BLaER1 treated with 17β-estradiol and CSF1 and Interleukin-3, amounts not matched to agents 10 nM and 100 nM (cell line): ENCODE data around the gene LYPD4.
"Not testable (repeated sequence)": the region's sequence is repeated elsewhere in the genome, so short reads cannot be mapped to it uniquely, and the experiment has no call there.

ENCODE experiments used
- H3K27ac ChIP-seq, 11 experiments: shearing (Covaris generic); formaldehyde crosslinking; 2 replicates each; pipeline ENCODE4 v1.8.1; 2022
- H3K27me3 ChIP-seq, 11 experiments: shearing (Covaris generic); formaldehyde crosslinking; 2 replicates each; pipeline ENCODE4 v1.8.1; 2022
- H3K36me3 ChIP-seq, 11 experiments: shearing (Covaris generic); formaldehyde crosslinking; 2 replicates each; pipeline ENCODE4 v1.8.1; 2022
- H3K4me1 ChIP-seq, 10 experiments: shearing (Covaris generic); formaldehyde crosslinking; 2 replicates each; pipeline ENCODE4 v1.8.1; 2022
- H3K4me2 ChIP-seq, 11 experiments: shearing (Covaris generic); formaldehyde crosslinking; 2 replicates each; pipeline ENCODE4 v1.8.1; 2022
- H3K4me3 ChIP-seq, 10 experiments: shearing (Covaris generic); formaldehyde crosslinking; 2 replicates each; pipeline ENCODE4 v1.8.1; 2022
- H3K9ac ChIP-seq, 11 experiments: shearing (Covaris generic); formaldehyde crosslinking; 2 replicates each; pipeline ENCODE4 v1.8.1; 2022
- H3K9me3 ChIP-seq, 11 experiments: shearing (Covaris generic); formaldehyde crosslinking; replicated peaks in 1 of 11; 2 replicates each; pipeline ENCODE4 v1.8.1; 2022
- H4K20me1 ChIP-seq, 11 experiments: shearing (Covaris generic); formaldehyde crosslinking; 2 replicates each; pipeline ENCODE4 v1.8.1; 2022
- Cebpa-rat ChIP-seq, 11 experiments: shearing (Covaris generic); IDR thresholded peaks; 2 replicates each; pipeline ENCODE4 v1.8.1; 2022

Gene LYPD4

GRCh38 chr19:41796362-41796761 lies 48.1 kb downstream of the LYPD4 start, which contains the start of gene CEACAM3:
Gene CEACAM3, plus strand, starts transcription at chr19:41796587. Its CDS starts 91 bp downstream, at chr19:41796678.
- H3K9me3 ChIP-seq, result peaks cover 7 to 19% (median 13%) of the 10 kb centered on the region in 11 experiments; a peak in 20 of 22 replicates
- no peaks in the 10 kb centered on the region for H3K27me3 ChIP-seq
- H3K4me3 ChIP-seq, result no peak within 1 kb of the TSS

GRCh38 chr19:41795031-41795461 lies 49.4 kb downstream of the LYPD4 start:
- Histone ChIP-seq H3K36me3 (no peaks in the 10 kb centered on the region), H3K4me2 (peak overlapping the region in 10 of 11 experiments; percentile 26 to 80 (median 54); a peak in 19 of 22 replicates), H3K9ac (no peak overlapping the region), H3K9me3 (peaks cover 0 to 6% (median 0%) of the 10 kb centered on the region in 11 experiments; a peak in 5 of 22 replicates), H3K27me3 (no peaks in the 10 kb centered on the region), H3K27ac (no peak overlapping the region; a peak in 1 of 22 replicates), H4K20me1 (no peaks in the 10 kb centered on the region), H3K4me1 (peaks cover 21 to 73% (median 58%) of the 10 kb centered on the region in 10 experiments), H3K4me3 (no peak overlapping the region)
- TF ChIP-seq Cebpa-rat (IDR thresholded peaks at IDR 0.05), result no peak

More at GRCh38 chr19:41796362-41796761, 48.1 kb downstream of the LYPD4 start, which contains the start of gene CEACAM3:
- H3K4me2 ChIP-seq, result peak within 1 kb of the TSS; percentile 6 to 88 (median 75); a peak in 20 of 22 replicates
- peak within 1 kb of the TSS in 9 of 11 experiments; percentile 9 to 66 (median 47); a peak in 17 of 22 replicates for H3K27ac ChIP-seq
- peaks cover 0 to 5% (median 0%) of the 10 kb centered on the region in 11 experiments; a peak in 2 of 22 replicates for H3K36me3 ChIP-seq
- peak within 1 kb of the TSS in 6 of 11 experiments; percentile 12 to 48 (median 30); a peak in 7 of 22 replicates for H3K9ac ChIP-seq
- peaks cover 28 to 85% (median 70%) of the 10 kb centered on the region in 10 experiments for H3K4me1 ChIP-seq
- H4K20me1 ChIP-seq, result no peaks in the 10 kb centered on the region
- no peak for TF ChIP-seq Cebpa-rat (IDR thresholded peaks at IDR 0.05)

GRCh38 chr19:41793414-41793727 lies 51.1 kb downstream of the LYPD4 start:
- H3K36me3 ChIP-seq, result no peaks in the 10 kb centered on the region
- peaks cover 5 to 65% (median 48%) of the 10 kb centered on the region in 10 experiments for H3K4me1 ChIP-seq
- no peak overlapping the region for H3K4me3 ChIP-seq
- no peak overlapping the region for H3K27ac ChIP-seq
- H3K9ac ChIP-seq, result no peak overlapping the region
- TF ChIP-seq Cebpa-rat (IDR thresholded peaks at IDR 0.05), result no peak
- no peaks in the 10 kb centered on the region for H4K20me1 ChIP-seq
- no peaks in the 10 kb centered on the region for H3K27me3 ChIP-seq
- no peaks in the 10 kb centered on the region for H3K9me3 ChIP-seq
- H3K4me2 ChIP-seq, result peak overlapping the region in 1 of 11 experiments; percentile 37; a peak in 2 of 22 replicates

GRCh38 chr19:41792513-41793413 lies 51.7 kb downstream of the LYPD4 start:
- no peak for TF ChIP-seq Cebpa-rat (IDR thresholded peaks at IDR 0.05)
- Histone ChIP-seq H3K9ac (no peak overlapping the region), H3K27me3 (no peaks in the 10 kb centered on the region), H3K27ac (no peak overlapping the region), H3K4me2 (peak overlapping the region in 3 of 11 experiments; percentile 2 to 37 (median 31); a peak in 3 of 22 replicates), H3K4me1 (peaks cover 1 to 65% (median 45%) of the 10 kb centered on the region in 10 experiments), H3K36me3 (no peaks in the 10 kb centered on the region), H3K9me3 (no peaks in the 10 kb centered on the region), H4K20me1 (no peaks in the 10 kb centered on the region), H3K4me3 (no peak overlapping the region)

GRCh38 chr19:41789053-41789452 lies 55.4 kb downstream of the LYPD4 start:
- not testable (repeated sequence) for H3K36me3 ChIP-seq, H3K27me3 ChIP-seq, H3K4me3 ChIP-seq, H4K20me1 ChIP-seq, H3K27ac ChIP-seq, H3K9ac ChIP-seq, H3K9me3 ChIP-seq
- H3K4me2 ChIP-seq, result peak overlapping the region in 9 of 11 experiments; percentile 17 to 60 (median 46); a peak in 9 of 22 replicates
- H3K4me1 ChIP-seq, result peaks cover 36 to 68% (median 46%) of the 10 kb centered on the region in 10 experiments

GRCh38 chr19:41788518-41788917 lies 56.0 kb downstream of the LYPD4 start:
- Histone ChIP-seq H3K4me2 (peak overlapping the region in 2 of 11 experiments; percentile 80 to 86; a peak in 1 of 22 replicates), H3K4me1 (peaks cover 41 to 73% (median 51%) of the 10 kb centered on the region in 10 experiments)
- H3K36me3 ChIP-seq, H4K20me1 ChIP-seq, H3K9ac ChIP-seq, H3K27ac ChIP-seq, H3K4me3 ChIP-seq, H3K27me3 ChIP-seq, H3K9me3 ChIP-seq: not testable (repeated sequence)
